Chondrocyte (in vitro differentiated cells): ENCODE results near the gene HMX3. TPM values are rescaled to one million over a fixed set of nuclear protein-coding genes. Genes with fewer than 3 reads are reported as not detected.

Experiments
- DNase-seq: peaks from one replicate; pipeline ENCODE4 v3.0.0; 2021; ENCODE audit warnings: mixed read lengths, low spot score
- H3K27ac Mint-ChIP-seq: one replicate; pipeline ENCODE4 v1.8.0; 2021; ENCODE audit warnings: mild to moderate bottlenecking, moderate library complexity, mixed read lengths; ENCODE audit not compliant: unreplicated experiment
- H3K27me3 Mint-ChIP-seq: 2 replicates; pipeline ENCODE4 v1.8.0; 2021; ENCODE audit warnings: low read depth, mixed read lengths
- H3K36me3 Mint-ChIP-seq: 2 replicates; pipeline ENCODE4 v1.8.0; 2021; ENCODE audit warnings: low read depth, mixed read lengths
- H3K4me1 Mint-ChIP-seq: 2 replicates; pipeline ENCODE4 v1.8.0; 2021; ENCODE audit warnings: low read depth, mild to moderate bottlenecking, mixed read lengths
- H3K4me3 Mint-ChIP-seq: one replicate; pipeline ENCODE4 v1.8.0; 2021; ENCODE audit warnings: mild to moderate bottlenecking, moderate library complexity, mixed read lengths; ENCODE audit not compliant: unreplicated experiment
- H3K9me3 Mint-ChIP-seq: 2 replicates; pipeline ENCODE4 v1.8.0; 2021; ENCODE audit warnings: low read depth, mixed read lengths
- total RNA-seq: library from RNA; stranded (reverse); gene quantifications from 3 replicates; pipeline ENCODE4 v1.2.1, GENCODE V29; 2021
- TF ChIP-seq, protein P1 (sequence below): fragments of 200-600 bp; sonication (generic); IDR thresholded peaks from 2 replicates; pipeline ENCODE4 v1.5.0; 2021; ENCODE audit warnings: antibody characterized with exemption, mild to moderate bottlenecking, moderate library complexity

The HMX3 gene
- total RNA-seq, 1 donor from 2014 or later, result not detected

DNA sequence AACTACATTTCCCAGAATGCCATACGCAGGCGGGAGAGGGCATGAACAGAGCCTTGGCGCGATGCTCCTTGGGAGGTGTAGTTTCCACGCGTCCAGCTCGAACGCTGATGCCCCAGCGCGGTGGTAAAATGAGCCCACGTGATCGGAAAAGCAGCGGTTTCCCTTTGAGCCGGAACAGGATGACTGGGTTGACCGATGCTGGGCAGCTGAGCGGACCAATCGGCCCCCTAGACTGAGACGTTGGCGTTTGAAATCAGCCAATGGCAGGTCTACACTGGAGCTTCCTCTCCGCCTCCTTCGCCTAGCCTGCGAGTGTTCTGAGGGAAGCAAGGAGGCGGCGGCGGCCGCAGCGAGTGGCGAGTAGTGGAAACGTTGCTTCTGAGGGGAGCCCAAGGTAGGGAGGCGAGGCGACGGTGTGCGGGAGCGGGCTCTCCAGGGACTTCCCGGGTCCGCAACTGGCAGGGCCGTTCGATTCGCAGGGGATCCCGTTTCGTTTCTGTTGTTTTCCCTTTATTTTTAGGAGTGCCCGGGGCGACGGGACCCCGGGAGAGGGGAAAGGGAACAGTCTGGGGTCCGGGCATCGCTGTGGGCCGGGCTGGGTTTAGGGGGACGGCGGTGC, 18.4 kb downstream of the HMX3 start, which contains the start of gene BUB3:
Gene BUB3 (plus strand): TSS at position 311 of the 619 bp plus-strand sequence. CDS start 516 bp downstream, outside the sequence.
- Mint-ChIP-seq H3K27ac (peak within 1 kb of the TSS; percentile 99), H3K9me3 (no peaks in the 10 kb centered on the region), H3K27me3 (peaks cover 30% of the 10 kb centered on the region), H3K4me1 (peaks cover 49% of the 10 kb centered on the region), H3K4me3 (peak within 1 kb of the TSS; percentile 99), H3K36me3 (peaks cover 17% of the 10 kb centered on the region)
- peak; percentile 98 for DNase-seq
- TF ChIP-seq, protein P1, sequence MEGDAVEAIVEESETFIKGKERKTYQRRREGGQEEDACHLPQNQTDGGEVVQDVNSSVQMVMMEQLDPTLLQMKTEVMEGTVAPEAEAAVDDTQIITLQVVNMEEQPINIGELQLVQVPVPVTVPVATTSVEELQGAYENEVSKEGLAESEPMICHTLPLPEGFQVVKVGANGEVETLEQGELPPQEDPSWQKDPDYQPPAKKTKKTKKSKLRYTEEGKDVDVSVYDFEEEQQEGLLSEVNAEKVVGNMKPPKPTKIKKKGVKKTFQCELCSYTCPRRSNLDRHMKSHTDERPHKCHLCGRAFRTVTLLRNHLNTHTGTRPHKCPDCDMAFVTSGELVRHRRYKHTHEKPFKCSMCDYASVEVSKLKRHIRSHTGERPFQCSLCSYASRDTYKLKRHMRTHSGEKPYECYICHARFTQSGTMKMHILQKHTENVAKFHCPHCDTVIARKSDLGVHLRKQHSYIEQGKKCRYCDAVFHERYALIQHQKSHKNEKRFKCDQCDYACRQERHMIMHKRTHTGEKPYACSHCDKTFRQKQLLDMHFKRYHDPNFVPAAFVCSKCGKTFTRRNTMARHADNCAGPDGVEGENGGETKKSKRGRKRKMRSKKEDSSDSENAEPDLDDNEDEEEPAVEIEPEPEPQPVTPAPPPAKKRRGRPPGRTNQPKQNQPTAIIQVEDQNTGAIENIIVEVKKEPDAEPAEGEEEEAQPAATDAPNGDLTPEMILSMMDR, result peak; percentile 46

DNA sequence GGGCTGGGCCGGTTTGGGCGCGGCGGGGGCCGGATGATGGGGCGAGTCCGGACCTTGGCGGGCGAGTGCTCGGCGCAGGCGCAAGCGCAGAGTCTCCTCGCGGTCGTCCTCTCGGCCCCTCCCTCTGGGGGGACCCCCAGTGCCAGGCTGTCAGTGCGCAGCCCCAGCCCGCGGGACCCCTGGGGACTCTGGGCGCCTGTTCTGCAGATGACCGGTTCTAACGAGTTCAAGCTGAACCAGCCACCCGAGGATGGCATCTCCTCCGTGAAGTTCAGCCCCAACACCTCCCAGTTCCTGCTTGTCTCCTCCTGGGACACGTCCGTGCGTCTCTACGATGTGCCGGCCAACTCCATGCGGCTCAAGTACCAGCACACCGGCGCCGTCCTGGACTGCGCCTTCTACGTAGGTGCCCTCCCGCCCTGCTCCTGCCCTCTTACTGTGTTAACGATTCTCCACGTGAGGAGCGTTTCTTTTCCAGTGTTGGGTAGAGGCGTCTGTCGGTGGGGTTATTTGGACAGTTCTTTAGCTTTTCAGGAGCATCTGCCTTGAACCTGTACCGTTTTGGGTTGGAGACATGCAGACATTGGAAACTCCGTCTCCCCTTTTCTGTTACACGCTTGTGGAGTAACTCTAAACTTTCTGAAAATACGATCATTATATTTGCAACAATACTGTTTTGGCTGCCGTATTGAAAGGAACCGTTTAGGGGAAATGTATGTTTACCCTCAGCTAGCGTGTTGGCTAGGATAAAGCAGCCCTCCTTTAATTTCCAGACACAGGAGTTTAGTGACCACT, 19.1 kb downstream of the HMX3 start:
- Mint-ChIP-seq H3K4me1 (peaks cover 48% of the 10 kb centered on the region), H3K27ac (peak overlapping the region; percentile 99), H3K27me3 (peaks cover 27% of the 10 kb centered on the region), H3K4me3 (peak overlapping the region; percentile 99), H3K36me3 (peaks cover 17% of the 10 kb centered on the region), H3K9me3 (no peaks in the 10 kb centered on the region)
- DNase-seq, result peak; percentile 90
- TF ChIP-seq, protein P1, result no peak

DNA sequence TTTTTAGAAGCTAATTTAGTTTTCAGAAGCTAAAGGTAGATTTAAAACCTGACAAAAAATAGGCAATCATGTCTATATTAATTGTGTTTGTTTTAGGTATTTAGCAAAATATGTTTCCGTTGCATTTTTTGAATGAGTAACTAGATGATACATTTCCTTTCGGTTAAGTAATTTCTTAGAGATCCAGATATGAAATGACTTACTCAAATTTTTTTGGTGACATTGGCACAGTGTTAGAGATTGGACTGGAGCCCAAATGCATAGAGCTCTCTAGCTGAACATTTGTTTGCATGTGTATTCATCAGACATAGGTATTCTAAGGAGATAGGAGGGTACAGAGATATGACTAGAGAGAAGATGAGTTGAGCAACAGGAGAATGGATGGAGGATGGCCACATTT, 20.3 kb downstream of the HMX3 start:
- Mint-ChIP-seq H3K4me1 (peaks cover 40% of the 10 kb centered on the region), H3K4me3 (no peak overlapping the region), H3K27me3 (peaks cover 16% of the 10 kb centered on the region), H3K36me3 (peaks cover 22% of the 10 kb centered on the region), H3K27ac (no peak overlapping the region), H3K9me3 (no peaks in the 10 kb centered on the region)
- DNase-seq, result no peak
- TF ChIP-seq, protein P1, result no peak

DNA sequence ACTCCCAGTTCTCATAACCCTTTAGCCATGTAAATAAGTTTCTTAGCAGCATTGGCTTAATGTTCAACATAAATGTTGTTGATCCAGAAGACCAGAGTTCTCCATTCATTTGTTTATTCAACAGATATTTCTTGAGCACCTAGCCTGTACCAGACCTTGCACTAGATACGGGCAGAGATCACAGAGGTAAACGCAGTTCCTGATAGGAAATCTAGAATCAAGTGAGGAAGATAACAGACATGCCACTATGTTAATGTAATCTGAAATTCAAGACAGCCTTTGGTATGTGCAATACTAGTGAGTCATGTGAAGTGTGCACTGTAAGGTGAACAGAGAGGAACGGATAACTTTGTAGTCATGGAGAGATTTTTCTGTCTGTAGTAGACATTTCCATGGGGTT, 21.4 kb downstream of the HMX3 start:
- peaks cover 6% of the 10 kb centered on the region for H3K27me3 Mint-ChIP-seq

DNA sequence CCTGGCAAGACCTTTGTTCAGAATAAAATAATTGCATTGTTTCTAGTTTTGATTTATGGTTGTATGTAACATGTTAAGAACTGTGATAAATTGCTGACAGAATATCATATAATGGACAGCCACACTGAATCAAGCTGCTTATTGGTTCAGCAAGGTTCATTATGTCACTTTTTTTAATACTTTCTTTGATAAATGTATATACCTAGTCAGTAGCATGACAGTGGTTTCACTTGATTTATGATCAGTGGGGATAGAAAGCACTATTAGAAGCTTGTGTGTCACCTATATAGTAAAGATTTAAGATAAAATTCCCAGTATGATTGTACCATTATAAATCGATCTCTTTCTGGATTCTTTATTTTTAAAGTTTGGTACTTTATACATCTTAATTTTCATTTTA, 22.9 kb downstream of the HMX3 start:
- H3K9me3 Mint-ChIP-seq, result no peaks in the 10 kb centered on the region
- TF ChIP-seq, protein P1, result no peak
- no peak overlapping the region for H3K27ac Mint-ChIP-seq
- H3K4me1 Mint-ChIP-seq, result peaks cover 39% of the 10 kb centered on the region
- DNase-seq, result no peak
- no peak overlapping the region for H3K4me3 Mint-ChIP-seq
- H3K27me3 Mint-ChIP-seq, result no peaks in the 10 kb centered on the region
- H3K36me3 Mint-ChIP-seq, result peaks cover 32% of the 10 kb centered on the region

More for the DNA sequence above, 21.4 kb downstream of the HMX3 start:
- TF ChIP-seq, protein P1, result no peak
- no peak overlapping the region for H3K4me3 Mint-ChIP-seq
- H3K27ac Mint-ChIP-seq, result no peak overlapping the region
- H3K4me1 Mint-ChIP-seq, result peaks cover 40% of the 10 kb centered on the region
- no peak for DNase-seq
- peaks cover 27% of the 10 kb centered on the region for H3K36me3 Mint-ChIP-seq
- no peaks in the 10 kb centered on the region for H3K9me3 Mint-ChIP-seq
